GM04504 (cell line): ENCODE measurements around the gene VTI1A.
"Not testable (repeated sequence)": the region's sequence is repeated elsewhere in the genome, so short reads cannot be mapped to it uniquely, and the experiment has no call there.

Source experiments
- DNase-seq: peaks from one replicate; pipeline ENCODE4 v3.0.0-alpha.2; 2012; ENCODE audit warnings: low read depth

The VTI1A gene

DNA sequence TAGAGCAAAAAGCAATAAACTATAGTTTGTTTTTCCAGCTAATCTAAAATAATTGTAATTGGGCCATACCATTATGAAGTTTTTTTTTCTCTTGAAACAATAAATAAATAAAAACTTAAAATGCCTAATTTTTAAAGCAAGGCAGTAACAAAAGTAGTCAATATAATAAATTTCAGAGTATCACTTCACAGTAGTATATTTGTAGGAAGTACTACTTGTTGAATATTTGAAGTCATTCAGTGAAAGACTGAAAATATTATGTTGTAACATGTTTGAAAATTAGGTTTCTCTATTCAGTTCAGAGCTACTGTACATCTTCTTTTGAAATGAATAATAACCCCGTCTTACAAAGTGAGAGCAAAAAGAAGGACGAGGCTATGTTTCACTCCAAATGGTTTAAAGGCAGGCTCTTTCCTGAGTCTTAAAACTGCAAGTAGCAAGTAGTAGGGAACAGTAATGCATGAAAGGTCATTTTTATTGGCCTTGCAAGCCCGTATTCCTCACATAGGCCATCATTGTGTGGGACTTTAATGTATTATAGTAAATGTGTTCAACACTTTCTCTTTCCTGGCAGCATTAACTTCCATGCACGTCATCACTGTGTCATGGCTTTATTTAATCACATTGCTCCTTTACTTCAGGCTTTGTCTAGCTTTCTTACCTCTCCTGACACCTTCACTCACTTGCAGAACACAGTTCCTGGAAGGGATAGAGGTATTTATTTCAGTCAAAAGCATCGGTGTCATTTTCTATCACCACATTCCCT is 141.4 kb downstream of the VTI1A start:
- no peak for DNase-seq

DNA sequence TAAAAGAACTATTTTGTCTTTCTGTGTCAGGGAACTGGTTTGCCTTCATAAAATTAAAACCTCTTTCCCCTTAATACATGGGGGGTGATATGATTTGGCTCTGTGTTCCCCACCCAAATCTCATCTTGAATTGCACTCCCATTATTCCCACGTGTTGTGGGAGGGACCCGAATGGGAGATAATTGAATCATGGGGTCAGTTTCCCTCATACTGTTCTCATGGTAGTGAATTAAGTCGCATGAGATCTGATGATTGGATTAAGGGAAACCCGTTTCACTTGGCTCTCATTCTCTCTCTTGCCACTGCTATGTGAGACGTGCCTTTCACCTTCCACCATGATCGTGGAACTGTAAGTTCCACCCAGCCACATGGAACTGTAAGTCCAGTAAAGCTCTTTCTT is 142.1 kb downstream of the VTI1A start:
- no peak for DNase-seq

GRCh38 chr10:112590786-112591185 is 143.8 kb downstream of the VTI1A start:
- DNase-seq = not testable (repeated sequence)

DNA sequence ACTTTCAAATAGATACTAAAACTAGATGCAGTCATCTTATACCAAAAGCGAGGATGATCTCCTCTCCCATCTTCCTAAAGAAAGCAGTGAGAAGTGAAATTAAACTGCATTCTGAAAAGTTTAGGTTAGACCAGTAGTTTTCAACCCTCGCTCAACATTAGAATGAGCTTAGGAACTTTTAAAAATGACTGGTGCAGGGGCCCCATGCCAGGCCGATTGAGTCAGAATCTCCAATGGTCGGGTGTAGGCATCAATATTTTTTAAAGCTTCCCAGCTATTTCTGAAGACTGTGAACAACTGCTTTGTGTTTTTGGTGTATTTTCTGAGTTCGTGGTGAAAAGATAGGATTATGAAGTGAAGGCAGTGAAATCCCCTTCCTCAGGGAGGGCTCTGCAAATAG is 146.0 kb downstream of the VTI1A start:
- no peak for DNase-seq

DNA sequence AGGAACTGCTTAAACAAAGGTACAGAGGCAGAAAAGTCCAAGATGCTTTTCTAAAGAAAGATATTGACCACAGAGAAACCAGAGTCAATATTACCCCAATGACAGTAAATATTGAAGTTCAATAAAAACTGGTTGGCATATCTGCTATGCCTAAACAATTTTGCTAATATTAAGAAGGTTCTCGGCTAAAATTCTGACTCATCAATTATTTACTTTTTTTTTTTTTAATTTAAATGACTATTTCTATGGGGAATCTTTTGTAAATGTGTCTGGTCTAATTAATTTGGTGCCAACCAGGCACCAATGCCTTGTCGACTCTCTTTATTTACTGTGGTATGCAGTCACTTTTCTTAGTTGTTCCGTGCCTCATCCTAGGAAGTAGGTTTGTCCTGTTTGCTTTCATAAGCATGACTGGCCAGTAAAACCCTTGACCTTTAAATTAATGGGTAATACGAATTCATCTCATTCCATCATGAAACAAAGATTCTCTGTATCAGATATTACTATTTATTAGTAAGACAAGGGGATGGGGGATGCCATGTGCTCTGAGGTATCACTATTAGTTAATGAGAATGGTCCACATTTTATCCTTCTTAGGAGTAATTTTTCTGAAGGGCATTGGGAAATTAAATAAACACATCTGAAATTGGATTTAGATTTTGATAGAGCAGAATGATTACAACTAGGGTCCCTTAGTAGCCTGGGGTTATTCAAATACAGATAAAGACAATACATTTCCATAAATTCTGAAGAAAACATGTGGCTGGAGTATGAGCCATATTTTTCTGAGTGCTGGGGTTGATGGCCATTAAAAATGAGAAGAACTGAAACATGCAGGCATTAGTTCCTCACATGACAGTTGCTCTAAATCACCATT is 154.4 kb downstream of the VTI1A start:
- DNase-seq = no peak

- no peak for DNase-seq
These were observed 156.0 kb downstream of the VTI1A start for GRCh38 chr10:112603062-112603461.

DNA sequence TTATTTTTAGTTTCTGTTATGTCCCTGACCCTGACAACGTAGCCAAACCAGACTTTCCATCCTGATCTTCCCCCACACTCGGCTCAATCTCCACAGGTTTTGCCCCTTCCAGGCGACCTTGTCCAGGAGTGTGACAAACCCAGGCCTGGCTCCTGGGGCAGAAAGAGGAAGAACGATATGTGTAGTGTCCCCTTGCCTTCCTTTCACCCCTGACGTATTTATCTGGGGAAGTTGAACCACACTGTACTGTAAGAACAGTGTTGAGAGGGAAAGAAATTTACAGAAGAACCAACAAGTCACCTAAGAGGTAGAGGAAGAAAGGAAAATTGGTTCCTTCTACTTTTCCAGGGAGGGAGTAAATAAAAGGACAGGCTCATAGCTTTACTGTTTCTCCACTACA is 158.0 kb downstream of the VTI1A start:
- DNase-seq = no peak

DNA sequence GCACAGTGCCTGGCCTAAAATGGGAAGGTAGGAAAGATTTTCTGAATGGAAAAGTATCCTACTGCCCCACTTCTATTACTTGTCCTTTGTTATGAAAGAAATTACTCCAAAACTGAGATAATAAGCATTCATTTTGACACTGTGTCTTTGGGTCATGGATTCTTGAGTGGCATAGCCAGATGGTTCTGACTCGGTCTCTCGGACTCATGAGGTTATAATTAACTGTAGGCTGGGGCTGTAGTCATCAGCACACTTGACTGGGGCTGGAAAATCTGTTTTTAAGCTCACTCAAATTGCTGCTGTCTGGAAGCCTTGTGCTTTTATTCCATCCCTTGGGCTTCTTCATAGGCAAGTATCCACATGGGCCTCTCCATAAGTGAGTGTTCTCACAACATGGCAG is 160.5 kb downstream of the VTI1A start:
- no peak for DNase-seq

DNA sequence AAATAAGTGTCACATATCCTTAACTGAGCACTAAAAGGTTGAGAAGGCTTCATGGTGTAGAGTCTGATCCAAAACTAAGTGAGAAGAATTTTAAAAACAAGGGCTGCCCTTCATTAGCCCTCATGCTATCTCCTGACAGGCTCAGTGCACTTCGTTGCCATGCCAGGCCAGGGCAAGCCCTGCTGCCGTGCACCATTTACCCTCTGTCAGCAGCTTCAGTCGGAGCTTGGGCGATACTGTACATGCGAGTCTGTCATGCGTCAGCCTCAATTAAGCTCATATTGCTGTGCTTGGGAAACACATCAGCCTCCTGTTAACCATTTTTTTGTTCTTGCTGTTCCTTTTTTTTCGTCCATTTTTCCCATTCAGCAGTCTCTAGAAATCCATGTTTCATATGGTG is 166.6 kb downstream of the VTI1A start:
- DNase-seq = no peak

- DNase-seq = no peak
These were observed 167.1 kb downstream of the VTI1A start for GRCh38 chr10:112614072-112614471.

DNA sequence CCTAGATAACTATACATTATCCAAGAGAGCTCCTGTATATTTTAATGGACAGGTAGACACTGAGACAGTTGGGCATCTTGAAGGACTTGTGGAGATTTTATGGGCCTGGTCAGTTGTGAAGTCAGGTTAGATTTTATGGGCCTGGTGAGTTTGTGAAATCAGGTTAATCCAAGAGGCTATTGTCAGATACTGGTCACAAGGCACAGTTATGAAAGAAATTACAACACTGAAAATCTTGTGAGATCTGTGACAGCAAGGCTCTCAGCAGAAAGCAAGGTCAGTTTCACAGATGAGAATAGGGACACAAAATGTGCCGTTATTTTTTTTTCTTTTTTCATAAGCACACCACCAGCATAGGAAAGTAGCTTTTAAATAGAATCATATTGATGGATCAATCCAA is 167.6 kb downstream of the VTI1A start:
- DNase-seq = no peak

GRCh38 chr10:112615269-112615668 is 168.3 kb downstream of the VTI1A start:
- DNase-seq = no peak

DNA sequence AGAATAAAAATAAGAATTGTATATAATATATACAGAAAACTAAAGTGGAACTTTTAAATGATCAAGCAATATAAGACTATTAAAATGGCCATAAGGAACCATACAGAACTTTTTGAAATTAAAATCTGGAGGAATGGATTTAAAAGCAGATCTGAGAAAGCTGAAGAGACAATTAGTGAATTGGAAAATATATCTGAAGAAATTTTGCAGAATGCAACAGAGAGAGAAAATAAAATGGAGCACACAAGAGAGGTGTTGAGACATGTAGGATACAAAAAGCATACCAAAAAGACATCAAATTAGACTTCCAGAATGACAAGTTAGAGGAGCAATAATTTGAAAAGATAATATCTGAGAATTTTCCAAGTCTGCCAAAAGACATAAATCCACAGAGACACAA is 169.6 kb downstream of the VTI1A start:
- no peak for DNase-seq

DNA sequence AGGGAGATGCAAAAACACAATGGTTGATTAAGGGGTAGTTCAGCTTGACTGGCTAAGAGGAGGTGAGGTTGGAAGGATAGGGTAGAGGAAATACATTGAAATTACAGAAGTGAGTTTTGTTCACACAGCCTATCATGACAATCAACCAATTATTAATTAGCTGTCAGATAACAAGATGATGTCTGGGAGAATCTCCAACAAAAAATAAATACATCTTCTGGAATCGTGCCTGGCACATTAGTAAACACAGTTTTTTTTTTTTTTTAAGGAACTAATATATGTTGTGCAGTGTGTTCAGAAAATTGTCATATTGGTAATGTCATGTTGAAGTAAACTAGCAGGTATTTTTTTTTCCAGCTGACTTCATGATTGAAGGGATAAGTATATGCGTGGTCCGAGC is 171.8 kb downstream of the VTI1A start:
- DNase-seq = no peak

DNA sequence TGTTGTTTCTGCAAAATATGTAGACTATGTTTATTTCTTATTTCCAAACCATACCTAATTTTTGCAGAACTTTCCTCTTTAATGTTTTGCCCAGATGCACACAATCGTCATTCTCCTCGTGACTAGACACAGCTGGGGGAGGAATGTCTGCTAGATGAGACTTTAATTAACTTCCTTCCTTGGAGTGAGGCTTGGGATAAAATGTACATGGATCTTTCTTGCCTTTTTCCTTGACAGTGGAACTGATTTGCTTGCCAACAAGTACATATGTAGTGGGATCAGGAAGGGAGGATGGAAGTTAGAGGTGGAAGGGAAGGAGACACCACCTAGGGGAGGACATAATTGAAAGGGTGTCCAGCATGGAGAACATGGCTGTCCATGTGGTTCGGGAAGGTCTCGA is 172.5 kb downstream of the VTI1A start:
- DNase-seq = no peak

GRCh38 chr10:112622786-112623185 is 175.8 kb downstream of the VTI1A start:
- DNase-seq = no peak

DNA sequence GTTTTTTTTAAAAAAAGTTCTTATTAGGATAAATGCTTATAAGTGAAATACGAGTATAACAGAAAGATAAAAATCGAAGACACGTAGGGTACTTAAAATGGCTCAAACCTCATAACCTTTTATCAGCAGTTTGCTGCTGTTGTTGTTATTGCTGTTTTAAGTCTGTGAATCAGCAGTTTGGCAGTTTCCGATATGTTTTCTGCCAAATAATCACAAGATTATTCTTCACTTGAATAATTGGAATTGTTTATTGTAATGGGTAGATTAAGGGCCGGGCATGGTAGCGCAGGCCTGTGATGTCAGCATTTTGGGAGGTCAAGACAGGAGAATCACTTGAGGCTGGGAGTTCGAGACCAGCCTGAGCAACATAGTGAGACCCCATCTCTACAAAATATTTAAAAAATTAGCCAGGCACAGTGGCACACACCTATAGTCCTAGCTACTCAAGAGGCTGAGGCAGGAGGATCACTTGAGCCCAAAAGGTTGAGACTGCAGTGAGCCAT is 177.6 kb downstream of the VTI1A start:
- no peak for DNase-seq

- no peak for DNase-seq
These were observed 182.1 kb downstream of the VTI1A start for GRCh38 chr10:112628951-112629609.

DNA sequence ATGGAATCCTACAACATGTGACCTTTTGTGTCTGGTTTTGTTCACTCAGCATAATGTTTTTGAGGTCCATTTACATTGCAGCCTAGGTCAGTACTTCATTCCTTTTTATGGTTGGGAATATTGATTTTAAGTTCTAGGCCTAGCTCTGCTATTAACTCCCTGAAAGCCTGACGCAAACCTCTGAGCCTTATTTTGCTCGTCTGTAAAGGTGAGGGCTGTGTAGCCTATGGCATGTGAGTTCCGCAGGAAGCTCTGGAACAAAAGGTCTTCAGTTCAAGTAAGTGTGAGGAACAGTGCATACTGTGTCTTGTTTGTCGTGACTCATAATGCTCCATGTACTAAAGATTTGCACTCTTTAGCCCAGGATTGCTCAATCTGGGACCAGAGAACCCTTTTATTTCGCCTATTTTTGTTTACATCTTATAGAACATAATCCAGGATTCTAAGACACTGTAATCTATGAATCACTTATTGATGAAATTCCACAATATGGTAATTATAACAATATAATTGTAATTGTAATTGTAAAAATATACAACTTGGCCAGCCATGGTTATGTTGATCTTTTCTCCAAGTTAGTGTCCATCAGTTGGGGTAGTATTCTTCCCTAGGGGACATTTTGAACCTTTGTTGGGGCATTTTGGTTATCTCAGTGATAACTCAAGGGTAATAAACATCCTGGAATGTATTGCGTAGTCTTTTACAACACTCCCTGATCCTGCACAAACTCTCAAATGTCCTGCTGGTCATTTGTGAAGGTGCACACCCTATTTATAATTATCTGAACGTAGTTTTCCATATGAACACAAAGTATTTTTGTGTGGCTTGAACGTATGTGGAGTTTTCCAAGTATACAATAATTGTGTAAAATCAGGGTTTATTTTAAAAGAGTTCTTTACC is 184.7 kb downstream of the VTI1A start:
- no peak for DNase-seq

DNA sequence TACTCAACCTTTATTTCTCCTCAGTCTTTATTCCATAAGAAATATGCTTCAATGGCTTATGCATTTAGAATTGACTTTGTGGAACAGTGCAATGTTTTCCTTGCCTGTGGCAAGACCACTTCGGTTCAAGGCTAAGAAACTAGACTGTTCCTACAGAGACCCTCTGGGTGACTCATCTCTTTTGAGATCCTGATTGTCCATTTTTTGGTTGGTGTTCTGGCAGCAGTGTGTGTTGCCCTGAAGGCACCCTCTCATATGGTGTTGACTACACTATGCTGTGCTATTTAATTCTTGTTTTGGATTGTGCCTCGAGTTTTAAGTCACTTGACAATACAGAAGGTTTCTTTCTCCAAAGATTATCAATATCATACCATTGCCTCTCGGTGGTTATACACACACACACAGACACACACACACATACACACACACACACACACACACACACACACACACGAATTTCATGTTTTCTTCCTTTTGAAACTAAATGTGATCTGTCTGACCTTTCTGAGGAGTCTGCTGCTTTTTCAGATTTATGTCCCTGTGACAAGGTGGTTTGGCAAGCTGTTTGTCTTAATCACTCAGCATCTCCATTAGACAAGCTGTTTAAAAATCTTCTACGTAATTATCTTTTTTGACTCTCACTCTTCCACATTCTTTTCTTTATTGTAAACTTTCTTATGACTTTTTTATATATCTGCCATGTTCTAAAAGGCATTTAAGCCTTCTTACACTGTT is 187.2 kb downstream of the VTI1A start:
- DNase-seq = peak; percentile 26

GRCh38 chr10:112637901-112638300 is 190.9 kb downstream of the VTI1A start:
- no peak for DNase-seq
